OCI-LY3 (cell line): ENCODE results near the gene ADRB1.

ENCODE experiments used
- H2AFZ ChIP-seq: fragments of 200-600, 300-600 bp; shearing (Covaris generic); 2 replicates; pipeline ENCODE4 v1.6.0; 2014; ENCODE audit warnings: antibody characterized with exemption, low read depth, low read length
- H3K27ac ChIP-seq: fragments of 200-600, 300-600 bp; sonication (generic); 2 replicates; pipeline ENCODE4 v1.5.1; 2014; ENCODE audit warnings: mild to moderate bottlenecking, low read length, moderate library complexity, mixed read lengths
- H3K27me3 ChIP-seq: fragments of 200-600, 300-600 bp; sonication (generic); 2 replicates; pipeline ENCODE4 v1.6.1; 2014; ENCODE audit warnings: low read depth, low read length, mixed read lengths
- H3K36me3 ChIP-seq: fragments of 200-600, 300-600 bp; sonication (generic); replicated peaks from 2 replicates; pipeline ENCODE3; 2014; ENCODE audit warnings: low read depth, low read length, mixed read lengths
- H3K4me1 ChIP-seq: fragments of 300-600, 200-600 bp; sonication (generic); 2 replicates; pipeline ENCODE4 v1.6.1; 2014; ENCODE audit warnings: low read length, mixed read lengths
- H3K4me2 ChIP-seq: fragments of 200-600, 300-600 bp; sonication (generic); 2 replicates; pipeline ENCODE4 v1.6.1; 2014; ENCODE audit warnings: low read length, mixed read lengths
- H3K4me3 ChIP-seq: fragments of 300-600, 200-600 bp; sonication (generic); 2 replicates; pipeline ENCODE4 v1.5.1; 2014; ENCODE audit warnings: antibody characterized with exemption, mild to moderate bottlenecking, low read length, moderate library complexity
- H3K79me2 ChIP-seq: fragments of 300-600, 200-600 bp; shearing (Covaris generic); 2 replicates; pipeline ENCODE4 v1.6.1; 2014; ENCODE audit warnings: mild to moderate bottlenecking, low read length, mixed read lengths
- H3K9ac ChIP-seq: fragments of 300-600, 200-600 bp; shearing (Covaris generic); 2 replicates; pipeline ENCODE4 v1.6.0; 2014; ENCODE audit warnings: mild to moderate bottlenecking, low read length, moderate library complexity
- H3K9me3 ChIP-seq: fragments of 200-600, 300-600 bp; shearing (Covaris generic); 2 replicates; pipeline ENCODE4 v1.6.1; 2014; ENCODE audit warnings: low read length, mixed read lengths; ENCODE audit not compliant: insufficient read depth
- H4K20me1 ChIP-seq: fragments of 200-600, 300-600 bp; sonication (generic); 2 replicates; pipeline ENCODE4 v1.6.1; 2016; ENCODE audit warnings: low read length, mixed read lengths; ENCODE audit not compliant: insufficient read depth
- CTCF ChIP-seq: fragments of 200-600, 300-600 bp; sonication (generic); IDR thresholded peaks from 2 replicates; pipeline ENCODE4 v1.5.1; 2014; ENCODE audit warnings: antibody characterized with exemption, low read length, low read depth
- EZH2phosphoT487 ChIP-seq: fragments of 200-600 bp; shearing (Covaris generic); IDR thresholded peaks from 2 replicates; pipeline ENCODE4 v1.6.1; 2018; ENCODE audit warnings: antibody characterized with exemption, mixed run types, low read depth

Gene ADRB1

GRCh38 chr10:114024876-114025610, 18.6 kb upstream of the ADRB1 start:
- Histone ChIP-seq H3K9me3 (no peaks in the 10 kb centered on the region), H2AFZ (no peak overlapping the region), H3K4me3 (peak overlapping the region; percentile 66), H3K27ac (peak overlapping the region; percentile 25; the same call in 1 of the 2 replicates), H3K27me3 (peaks cover 65% of the 10 kb centered on the region), H3K36me3 (no peaks in the 10 kb centered on the region), H3K4me2 (peak overlapping the region; percentile 83), H4K20me1 (no peaks in the 10 kb centered on the region), H3K79me2 (no peaks in the 10 kb centered on the region), H3K9ac (peak overlapping the region; percentile 34; the same call in 1 of the 2 replicates), H3K4me1 (peaks cover 23% of the 10 kb centered on the region)
- no peak for TF ChIP-seq CTCF
- TF ChIP-seq EZH2phosphoT487, result no peak

GRCh38 chr10:114025611-114026130, 18.0 kb upstream of the ADRB1 start:
- H3K4me1 ChIP-seq, result peaks cover 23% of the 10 kb centered on the region
- TF ChIP-seq CTCF (no peak), EZH2phosphoT487 (no peak)
- peak overlapping the region; percentile 48; the same call in 1 of the 2 replicates for H3K4me3 ChIP-seq
- H3K4me2 ChIP-seq, result peak overlapping the region; percentile 83
- no peak overlapping the region for H3K9ac ChIP-seq
- H3K27me3 ChIP-seq, result peaks cover 67% of the 10 kb centered on the region
- no peak overlapping the region for H3K27ac ChIP-seq
- H2AFZ ChIP-seq, result no peak overlapping the region
- H4K20me1 ChIP-seq, result no peaks in the 10 kb centered on the region
- H3K9me3 ChIP-seq, result no peaks in the 10 kb centered on the region
- no peaks in the 10 kb centered on the region for H3K79me2 ChIP-seq
- no peaks in the 10 kb centered on the region for H3K36me3 ChIP-seq

GRCh38 chr10:114026189-114027040, 17.3 kb upstream of the ADRB1 start:
- H3K9ac ChIP-seq, result no peak overlapping the region
- no peaks in the 10 kb centered on the region for H4K20me1 ChIP-seq
- H3K27ac ChIP-seq, result no peak overlapping the region
- H3K79me2 ChIP-seq, result no peaks in the 10 kb centered on the region
- TF ChIP-seq CTCF, result no peak
- H3K4me3 ChIP-seq, result no peak overlapping the region
- peaks cover 73% of the 10 kb centered on the region for H3K27me3 ChIP-seq
- H3K9me3 ChIP-seq, result no peaks in the 10 kb centered on the region
- peaks cover 23% of the 10 kb centered on the region for H3K4me1 ChIP-seq
- H3K4me2 ChIP-seq, result peak overlapping the region; percentile 33
- H3K36me3 ChIP-seq, result no peaks in the 10 kb centered on the region
- H2AFZ ChIP-seq, result no peak overlapping the region

GRCh38 chr10:114027041-114027394, 16.6 kb upstream of the ADRB1 start:
- H3K4me2 ChIP-seq, result no peak overlapping the region
- no peak for TF ChIP-seq EZH2phosphoT487
- TF ChIP-seq CTCF, result no peak
- H4K20me1 ChIP-seq, result no peaks in the 10 kb centered on the region
- H3K36me3 ChIP-seq, result no peaks in the 10 kb centered on the region
- no peaks in the 10 kb centered on the region for H3K9me3 ChIP-seq
- no peak overlapping the region for H3K4me3 ChIP-seq
- no peak overlapping the region for H2AFZ ChIP-seq
- no peak overlapping the region for H3K27ac ChIP-seq
- peaks cover 23% of the 10 kb centered on the region for H3K4me1 ChIP-seq
- no peaks in the 10 kb centered on the region for H3K79me2 ChIP-seq
- H3K27me3 ChIP-seq, result peaks cover 69% of the 10 kb centered on the region
- H3K9ac ChIP-seq, result no peak overlapping the region
